MCF 10A (cell line): ENCODE results near the gene ZNF710. TPM values are rescaled to one million over a fixed set of nuclear protein-coding genes. Genes with fewer than 3 reads are reported as not detected.

Source experiments
- BruUV-seq: library from RNA; stranded (reverse); fragments of 400-500 nt; replicated peaks from 2 replicates; lab custom pipeline; 2021; lab: Mats Ljungman, UMichigan
- CTCF ChIA-PET: fragments of 300-600 bp; sonication (Branson Sonifier 250); formaldehyde crosslinking; extraction: SDS; loops from one replicate; lab custom pipeline; 2021; ENCODE audit warnings: antibody characterized with exemption, inconsistent platforms; lab: Yijun Ruan, JAX
- POLR2A ChIA-PET: fragments of 300-600, 350-650 bp; sonication (Branson Sonifier 250); formaldehyde crosslinking; extraction: SDS; loops from one replicate; lab custom pipeline; 2020; ENCODE audit warnings: antibody characterized with exemption, inconsistent platforms; lab: Yijun Ruan, JAX
- DNase-seq: peaks from one replicate; pipeline ENCODE4 v3.0.0-alpha.2; 2018; ENCODE audit not compliant: unreplicated experiment
- H3K27ac Mint-ChIP-seq: one replicate; pipeline ENCODE4 v1.8.0; 2022; ENCODE audit warnings: mild to moderate bottlenecking, low read depth, mixed read lengths; ENCODE audit not compliant: unreplicated experiment
- H3K27me3 Mint-ChIP-seq: one replicate; pipeline ENCODE4 v1.8.0; 2022; ENCODE audit warnings: mixed read lengths; ENCODE audit not compliant: insufficient read depth, unreplicated experiment
- H3K36me3 Mint-ChIP-seq: one replicate; pipeline ENCODE4 v1.8.0; 2022; ENCODE audit warnings: mild to moderate bottlenecking, moderate library complexity, mixed read lengths; ENCODE audit not compliant: insufficient read depth, unreplicated experiment
- H3K4me1 Mint-ChIP-seq: one replicate; pipeline ENCODE4 v1.8.0; 2022; ENCODE audit warnings: mixed read lengths; ENCODE audit not compliant: insufficient read depth, unreplicated experiment
- H3K4me3 Mint-ChIP-seq: one replicate; pipeline ENCODE4 v1.8.0; 2022; ENCODE audit warnings: mild to moderate bottlenecking, moderate library complexity, mixed read lengths; ENCODE audit not compliant: unreplicated experiment
- H3K9me3 Mint-ChIP-seq: one replicate; pipeline ENCODE4 v1.8.0; 2022; ENCODE audit warnings: mixed read lengths; ENCODE audit not compliant: unreplicated experiment
- intact Hi-C: fragments of 100-400 bp; cut with micrococcal nuclease; formaldehyde crosslinking; loops from 2 replicates; pipeline ENCODE4 v1.14.1; 2022
- total RNA-seq: library from RNA; stranded (reverse); gene quantifications from 2 replicates; pipeline ENCODE4 v1.2.3, GENCODE V29; 2022
- TF ChIP-seq, protein P1 (sequence below): fragments of 200-600 bp; IDR thresholded peaks from one replicate; pipeline ENCODE4 v1.8.0; 2022; ENCODE audit warnings: antibody characterized with exemption, mild to moderate bottlenecking; ENCODE audit not compliant: unreplicated experiment

The ZNF710 gene
- total RNA-seq, 1 experiment from 2014 or later, result 27.3 TPM

DNA sequence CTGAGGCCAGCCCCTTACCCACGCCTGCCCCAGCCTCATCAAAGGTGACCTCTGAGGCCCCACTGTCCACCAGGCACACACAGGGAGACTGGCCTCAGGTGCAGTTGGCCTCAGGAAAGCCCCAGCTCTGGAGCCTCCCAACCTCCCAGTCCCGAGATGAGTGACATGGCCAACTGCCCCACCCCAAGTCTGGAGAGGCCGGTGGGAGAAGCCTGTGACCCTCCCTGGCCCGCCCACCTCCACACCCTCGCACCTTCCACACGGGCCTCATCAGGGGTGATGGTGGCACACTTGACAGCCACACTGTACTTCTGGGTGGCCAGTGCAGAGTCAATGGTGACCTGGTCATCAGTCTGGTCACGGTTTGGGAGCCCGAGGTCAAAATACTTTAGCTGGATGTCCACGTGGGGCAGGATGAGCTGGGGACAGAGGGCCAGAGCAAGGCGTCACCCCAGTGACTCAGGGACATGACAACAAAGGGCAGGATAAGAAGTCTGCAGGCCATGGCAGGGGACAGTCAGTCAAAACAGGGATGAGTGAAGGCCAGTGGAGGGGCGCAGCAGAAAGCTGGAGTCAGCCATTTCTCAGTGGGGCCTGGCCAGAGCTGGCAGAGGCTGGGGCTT, 89.2 kb downstream of the ZNF710 start:
- POLR2A ChIA-PET, result no interaction called here
- BruUV-seq, result no TSS peak
- TF ChIP-seq, protein P1, sequence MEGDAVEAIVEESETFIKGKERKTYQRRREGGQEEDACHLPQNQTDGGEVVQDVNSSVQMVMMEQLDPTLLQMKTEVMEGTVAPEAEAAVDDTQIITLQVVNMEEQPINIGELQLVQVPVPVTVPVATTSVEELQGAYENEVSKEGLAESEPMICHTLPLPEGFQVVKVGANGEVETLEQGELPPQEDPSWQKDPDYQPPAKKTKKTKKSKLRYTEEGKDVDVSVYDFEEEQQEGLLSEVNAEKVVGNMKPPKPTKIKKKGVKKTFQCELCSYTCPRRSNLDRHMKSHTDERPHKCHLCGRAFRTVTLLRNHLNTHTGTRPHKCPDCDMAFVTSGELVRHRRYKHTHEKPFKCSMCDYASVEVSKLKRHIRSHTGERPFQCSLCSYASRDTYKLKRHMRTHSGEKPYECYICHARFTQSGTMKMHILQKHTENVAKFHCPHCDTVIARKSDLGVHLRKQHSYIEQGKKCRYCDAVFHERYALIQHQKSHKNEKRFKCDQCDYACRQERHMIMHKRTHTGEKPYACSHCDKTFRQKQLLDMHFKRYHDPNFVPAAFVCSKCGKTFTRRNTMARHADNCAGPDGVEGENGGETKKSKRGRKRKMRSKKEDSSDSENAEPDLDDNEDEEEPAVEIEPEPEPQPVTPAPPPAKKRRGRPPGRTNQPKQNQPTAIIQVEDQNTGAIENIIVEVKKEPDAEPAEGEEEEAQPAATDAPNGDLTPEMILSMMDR, result no peak
- CTCF ChIA-PET, result interaction anchor here (0.6 to 7.0 kb wide), 4 partner anchors 9 to 294 kb away, joined by 3 to 100 read pairs (median 6); no protein-coding TSS in a partner anchor
- peaks cover 7% of the 10 kb centered on the region for H3K9me3 Mint-ChIP-seq
- no peak overlapping the region for H3K4me3 Mint-ChIP-seq
- no peak for DNase-seq
- H3K27ac Mint-ChIP-seq, result no peak overlapping the region
- no peaks in the 10 kb centered on the region for H3K4me1 Mint-ChIP-seq
- intact Hi-C loops, result no loop called here
- H3K27me3 Mint-ChIP-seq, result no peaks in the 10 kb centered on the region
- H3K36me3 Mint-ChIP-seq, result peaks cover 5% of the 10 kb centered on the region

DNA sequence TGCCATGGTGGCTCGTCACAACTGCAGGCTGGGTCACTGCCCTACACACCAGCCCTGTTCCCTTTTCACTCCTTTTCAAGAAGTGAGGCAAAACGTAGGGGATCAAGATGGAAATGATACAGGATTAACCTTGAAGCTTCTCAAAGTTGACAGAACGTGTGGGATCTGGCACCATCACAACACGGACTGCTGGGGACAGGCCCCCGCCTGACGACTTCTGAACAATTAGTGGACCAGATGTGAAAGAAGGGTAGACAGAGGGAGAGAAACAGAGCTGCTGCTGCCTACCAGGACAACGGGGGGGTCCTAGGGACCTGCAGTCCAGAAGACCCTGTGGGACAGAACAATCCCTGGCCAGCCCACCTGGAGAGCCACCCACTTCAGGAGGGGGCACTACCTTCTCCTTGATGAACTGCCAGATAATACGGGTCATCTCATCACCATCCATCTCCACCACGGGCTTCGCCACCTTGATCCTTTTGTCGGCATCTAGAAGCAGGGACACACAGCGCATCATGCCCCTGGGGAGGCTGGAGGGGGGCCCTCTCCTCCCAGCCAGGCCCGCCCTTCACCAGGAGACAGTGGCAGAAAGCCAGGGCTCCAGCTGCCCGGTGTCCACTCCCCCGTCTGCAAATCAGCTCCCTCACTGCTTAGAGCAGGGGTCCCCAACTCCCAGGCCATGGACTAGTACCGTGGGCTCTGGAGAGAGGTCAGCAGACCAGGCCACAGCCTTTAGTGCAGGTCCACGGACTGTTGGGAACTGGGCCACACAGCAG, 90.2 kb downstream of the ZNF710 start:
- Mint-ChIP-seq H3K4me1 (no peaks in the 10 kb centered on the region), H3K27ac (no peak overlapping the region), H3K9me3 (peaks cover 7% of the 10 kb centered on the region), H3K27me3 (no peaks in the 10 kb centered on the region), H3K36me3 (peaks cover 5% of the 10 kb centered on the region), H3K4me3 (no peak overlapping the region)
- ChIA-PET CTCF (interaction anchor here (0.9 to 1.3 kb wide), 4 partner anchors 8 to 330 kb away, joined by 3 to 8 read pairs (median 4); no protein-coding TSS in a partner anchor), POLR2A (interaction anchor here (0.5 kb wide), 1 partner anchor 396 kb away, joined by 4 read pairs; no protein-coding TSS in a partner anchor)
- no TSS peak for BruUV-seq
- intact Hi-C loops, result no loop called here
- DNase-seq, result no peak
- TF ChIP-seq, protein P1, result no peak

DNA sequence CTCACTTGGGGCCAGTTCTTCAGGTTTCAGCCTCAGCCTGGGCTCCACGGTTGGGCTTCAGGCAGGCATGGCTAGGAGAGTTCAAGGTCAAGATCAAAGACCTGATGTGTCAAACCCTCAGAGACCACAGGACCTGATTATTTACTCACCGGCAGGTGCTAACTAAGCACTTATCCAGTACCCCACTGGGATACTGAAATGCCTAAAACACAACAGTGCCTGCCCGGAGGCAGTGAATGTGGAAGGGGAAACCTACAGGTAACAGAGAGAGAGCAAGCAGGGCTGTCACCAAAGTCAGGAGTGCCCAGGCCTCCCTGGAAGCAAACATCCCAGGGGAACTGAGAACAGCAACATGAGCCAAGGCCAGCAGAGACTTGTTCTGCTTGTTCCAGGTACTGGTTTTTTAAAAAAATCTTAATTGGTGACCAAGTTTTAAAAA, 94.4 kb downstream of the ZNF710 start:
- Mint-ChIP-seq H3K9me3 (peaks cover 7% of the 10 kb centered on the region), H3K4me1 (peaks cover 13% of the 10 kb centered on the region), H3K36me3 (peaks cover 5% of the 10 kb centered on the region), H3K4me3 (no peak overlapping the region), H3K27ac (no peak overlapping the region), H3K27me3 (no peaks in the 10 kb centered on the region)
- no peak for DNase-seq
- TF ChIP-seq, protein P1, result no peak
- CTCF ChIA-PET, result no interaction called here
- no TSS peak for BruUV-seq
- POLR2A ChIA-PET, result interaction anchor here (1.2 kb wide), 1 partner anchor 189 kb away, joined by 3 read pairs; no protein-coding TSS in a partner anchor
- intact Hi-C loops, result no loop called here

DNA sequence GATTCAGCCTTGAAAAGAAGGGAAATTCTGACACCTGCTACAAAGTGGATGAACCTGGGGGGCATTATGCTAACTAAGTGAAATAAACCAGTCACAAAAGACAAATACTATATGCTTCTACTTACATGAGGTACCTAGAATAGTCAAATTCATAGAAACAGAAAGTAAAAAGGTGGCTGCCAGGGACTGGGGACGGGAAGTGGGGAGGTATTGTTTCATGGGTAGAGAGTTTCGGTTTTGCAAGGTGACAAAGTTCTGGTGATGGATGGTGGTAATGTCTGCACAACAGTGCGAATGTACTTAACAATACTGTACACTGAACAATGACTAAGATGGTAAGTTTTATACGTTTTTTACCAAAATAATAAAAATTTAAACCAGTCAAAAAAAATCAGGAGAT, 96.4 kb downstream of the ZNF710 start:
- ChIA-PET CTCF (no interaction called here), POLR2A (interaction anchor here (0.5 kb wide), 1 partner anchor 86 kb away, joined by 3 read pairs; no protein-coding TSS in a partner anchor)
- Mint-ChIP-seq H3K4me3 (no peak overlapping the region), H3K9me3 (peaks cover 1% of the 10 kb centered on the region), H3K4me1 (peaks cover 13% of the 10 kb centered on the region), H3K27ac (no peak overlapping the region), H3K36me3 (peaks cover 1% of the 10 kb centered on the region), H3K27me3 (no peaks in the 10 kb centered on the region)
- no peak for DNase-seq
- TF ChIP-seq, protein P1, result no peak
- no TSS peak for BruUV-seq
- intact Hi-C loops, result no loop called here
